ENCODE results near the gene ZBTB44. TPM values are rescaled to one million over a fixed set of nuclear protein-coding genes. Genes with fewer than 3 reads are reported as not detected.

Gene ZBTB44
- total and polyA plus RNA-seq, 5 experiments from 2014 or later, result 5.9 to 90.1 (median 7.9) TPM

- no peaks in the 10 kb centered on the region for H3K27me3 Mint-ChIP-seq
- ATAC-seq (no peak), DNase-seq (no peak)
- peaks cover 4 to 11% (median 10%) of the 10 kb centered on the region in 3 donors for H3K36me3 Mint-ChIP-seq
- no peak overlapping the region for H3K27ac Mint-ChIP-seq
- no peak overlapping the region for H3K4me3 Mint-ChIP-seq
- peaks cover 0 to 3% (median 0%) of the 10 kb centered on the region in 4 donors for H3K4me1 Mint-ChIP-seq
- H3K9me3 Mint-ChIP-seq, result peaks cover 0 to 10% (median 2%) of the 10 kb centered on the region in 9 donors
- POLR2A ChIA-PET, result no interaction called here
Observed at GRCh38 chr11:130327716-130328115, 13.0 kb upstream of the ZBTB44 start.

DNA sequence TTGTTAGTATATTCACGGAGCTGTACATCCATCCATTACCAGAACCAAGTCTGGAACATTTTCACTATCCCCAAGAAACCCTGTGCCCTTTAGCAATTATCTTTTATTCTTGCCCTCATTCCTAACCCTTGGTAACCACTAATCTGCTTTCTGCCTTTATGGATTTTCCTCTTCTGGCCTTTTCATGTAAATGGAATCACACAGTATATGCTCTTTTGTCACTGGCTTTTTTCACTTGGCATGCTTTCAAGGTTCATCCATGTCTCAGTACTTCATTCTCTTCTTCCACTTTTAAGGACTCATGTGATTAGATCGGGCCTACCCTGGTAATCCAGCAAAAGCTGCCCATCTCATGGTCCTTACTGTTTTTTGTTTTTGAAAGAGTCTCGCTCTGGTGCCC lies 11.0 kb upstream of the ZBTB44 start:
- H3K4me1 Mint-ChIP-seq, result peaks cover 0 to 3% (median 0%) of the 10 kb centered on the region in 4 donors

DNA sequence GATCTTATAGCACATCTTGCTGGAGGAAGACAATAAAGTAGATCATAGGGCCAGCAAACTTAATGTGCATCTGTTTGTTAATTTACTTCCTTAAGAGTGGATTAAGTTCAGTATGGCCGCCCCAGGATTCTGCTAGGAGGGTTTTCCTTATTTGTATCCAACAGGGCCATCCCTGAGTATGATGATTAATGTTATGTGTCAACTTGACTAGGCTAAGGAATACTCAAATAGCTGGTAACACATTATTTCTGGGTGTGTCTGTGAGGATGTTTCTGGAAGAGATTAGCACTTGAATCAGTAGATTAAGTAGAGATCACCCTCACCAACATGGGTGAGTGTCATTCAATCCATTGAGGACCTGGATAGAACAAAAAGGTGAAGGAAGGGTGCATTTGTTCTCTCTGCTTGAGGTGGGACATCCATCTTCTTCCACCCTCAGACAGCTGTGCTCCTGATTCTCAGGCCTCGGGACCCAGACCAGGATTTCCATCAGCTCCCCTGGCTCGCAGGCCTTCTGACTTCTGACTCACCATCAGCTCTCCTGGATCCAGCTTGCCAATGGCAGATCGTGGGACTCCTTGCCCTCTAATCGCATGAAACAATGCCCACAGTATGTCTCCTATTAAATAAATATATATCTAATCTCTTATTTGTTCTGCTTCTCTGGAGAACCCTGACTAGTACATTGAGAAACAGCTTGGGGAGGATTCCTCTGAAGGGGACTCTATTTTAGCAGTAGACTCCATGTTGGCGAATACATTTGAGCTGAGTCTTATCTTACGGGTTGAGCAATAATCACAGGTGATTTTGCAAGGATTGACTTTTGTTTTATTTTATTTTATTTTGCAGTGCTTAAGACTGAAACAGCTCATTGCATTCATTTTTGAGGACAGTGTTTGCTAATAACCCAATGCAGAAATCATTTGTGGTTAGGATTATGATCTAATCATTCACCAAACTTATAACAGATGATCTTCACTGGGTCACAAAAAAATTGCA lies 9.0 kb upstream of the ZBTB44 start:
- peaks cover 0 to 3% (median 0%) of the 10 kb centered on the region in 4 donors for H3K4me1 Mint-ChIP-seq
- H3K4me3 Mint-ChIP-seq, result no peak overlapping the region
- ATAC-seq, result no peak
- H3K27me3 Mint-ChIP-seq, result no peaks in the 10 kb centered on the region
- no peak overlapping the region for H3K27ac Mint-ChIP-seq
- peaks cover 0 to 21% (median 12%) of the 10 kb centered on the region in 9 donors for H3K9me3 Mint-ChIP-seq
- H3K36me3 Mint-ChIP-seq, result peaks cover 4 to 19% (median 10%) of the 10 kb centered on the region in 3 donors
- DNase-seq, result no peak
- POLR2A ChIA-PET, result no interaction called here

More for the DNA sequence above, 11.0 kb upstream of the ZBTB44 start:
- Mint-ChIP-seq H3K4me3 (no peak overlapping the region), H3K36me3 (peaks cover 4 to 19% (median 11%) of the 10 kb centered on the region in 3 donors), H3K27ac (peak overlapping the region in 1 of 10 donors; percentile 53), H3K27me3 (no peaks in the 10 kb centered on the region), H3K9me3 (peaks cover 0 to 21% (median 12%) of the 10 kb centered on the region in 9 donors)
- POLR2A ChIA-PET, result no interaction called here
- DNase-seq, result no peak
- no peak for ATAC-seq

- POLR2A ChIA-PET, result no interaction called here
- DNase-seq, result no peak
- Mint-ChIP-seq H3K4me3 (no peak overlapping the region), H3K9me3 (peaks cover 0 to 21% (median 12%) of the 10 kb centered on the region in 9 donors), H3K27me3 (no peaks in the 10 kb centered on the region), H3K36me3 (peaks cover 0 to 14% (median 0%) of the 10 kb centered on the region in 3 donors), H3K27ac (no peak overlapping the region), H3K4me1 (no peaks in the 10 kb centered on the region)
- ATAC-seq, result no peak
Observed at GRCh38 chr11:130322126-130322525, 7.4 kb upstream of the ZBTB44 start.

DNA sequence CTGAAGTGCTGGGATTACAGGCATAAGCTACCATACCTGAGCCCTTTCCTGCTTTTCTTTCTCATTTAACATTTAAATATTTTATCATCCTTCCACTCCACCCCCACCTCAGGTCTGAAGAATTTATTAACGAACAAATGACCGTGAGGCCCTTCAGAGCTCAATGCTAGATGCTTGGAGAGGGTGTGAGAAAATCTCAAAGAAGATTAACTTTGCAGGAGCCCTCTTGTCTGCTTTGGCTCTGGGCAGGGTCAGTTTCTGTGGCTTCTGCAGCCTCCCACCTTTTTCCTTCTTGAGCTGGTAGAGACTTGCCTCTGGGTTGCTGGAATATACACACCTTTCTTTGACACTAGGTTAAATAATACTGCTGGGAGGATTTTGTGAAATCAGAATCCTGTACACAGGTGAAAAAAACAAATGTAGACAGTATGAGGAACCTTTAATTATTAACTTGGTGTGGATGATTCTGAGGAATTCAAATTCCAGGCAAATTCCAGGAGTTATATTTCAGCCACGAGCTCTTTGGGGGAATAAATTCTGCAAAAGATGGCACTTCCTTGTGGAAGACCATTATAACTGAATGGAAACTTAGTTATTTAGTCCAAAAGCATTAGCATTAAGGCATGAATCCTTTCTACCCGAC lies 3.4 kb upstream of the ZBTB44 start:
- Mint-ChIP-seq H3K9me3 (peaks cover 0 to 19% (median 10%) of the 10 kb centered on the region in 9 donors), H3K4me1 (peaks cover 9 to 19% (median 16%) of the 10 kb centered on the region in 4 donors), H3K27me3 (no peaks in the 10 kb centered on the region), H3K27ac (no peak overlapping the region), H3K4me3 (no peak overlapping the region), H3K36me3 (peaks cover 0 to 12% (median 0%) of the 10 kb centered on the region in 3 donors)
- DNase-seq (no peak), ATAC-seq (no peak)
- POLR2A ChIA-PET, result no interaction called here

- H3K4me3 Mint-ChIP-seq, result peak overlapping the region; percentile 83 to 96 (median 94)
Observed at GRCh38 chr11:130315354-130315970, 745 bp upstream of the ZBTB44 start.

DNA sequence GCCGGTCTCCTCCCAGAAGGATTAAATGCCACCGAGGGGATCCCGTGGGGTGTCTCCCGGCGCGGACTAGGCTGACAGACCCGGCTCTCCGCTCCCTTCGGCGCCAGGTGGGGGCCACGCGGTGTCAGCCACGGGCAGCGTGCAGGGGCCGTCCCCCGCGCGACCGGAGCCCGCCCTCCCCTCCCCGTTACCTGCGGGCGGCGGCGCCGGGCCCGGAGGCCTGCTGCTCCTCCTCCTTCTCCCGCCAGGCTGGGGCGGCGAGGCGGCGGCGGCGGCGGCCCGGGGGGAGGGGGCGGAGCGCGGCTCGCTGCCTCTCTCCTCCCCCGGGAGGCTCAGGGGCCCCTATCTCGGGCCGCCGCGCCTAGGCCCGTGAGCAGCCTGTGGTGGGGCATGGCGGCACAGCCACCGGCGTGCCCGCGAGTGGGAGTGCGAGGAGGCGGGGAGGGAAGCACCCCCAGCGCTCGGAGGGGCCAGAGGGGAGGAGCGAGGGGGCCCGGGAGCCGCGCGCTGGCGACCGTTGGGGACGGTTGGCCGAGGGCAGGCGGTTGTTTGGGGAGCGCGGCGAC lies 450 bp downstream of the ZBTB44 start:
- Mint-ChIP-seq H3K27ac (peak overlapping the region; percentile 84 to 98 (median 94)), H3K4me3 (peak overlapping the region; percentile 84 to 98 (median 94)), H3K4me1 (peaks cover 16 to 52% (median 41%) of the 10 kb centered on the region in 4 donors), H3K9me3 (no peaks in the 10 kb centered on the region), H3K36me3 (peaks cover 0 to 3% (median 3%) of the 10 kb centered on the region in 3 donors), H3K27me3 (no peaks in the 10 kb centered on the region)
- POLR2A ChIA-PET, result interaction anchor here (0.6 to 0.7 kb wide), 2 partner anchors 186 to 311 kb away, joined by 3 to 4 read pairs; no protein-coding TSS in a partner anchor
- DNase-seq (peak in 9 of 10 donors; percentile 45 to 79 (median 64)), ATAC-seq (peak; percentile 65 to 68)

More at GRCh38 chr11:130315354-130315970, 745 bp upstream of the ZBTB44 start:
- peak overlapping the region; percentile 93 to 99 (median 98) for H3K27ac Mint-ChIP-seq
- ATAC-seq (peak; percentile 31 to 38), DNase-seq (peak; percentile 26 to 73 (median 46))
- no peaks in the 10 kb centered on the region for H3K9me3 Mint-ChIP-seq
- H3K4me1 Mint-ChIP-seq, result peaks cover 13 to 42% (median 36%) of the 10 kb centered on the region in 4 donors
- POLR2A ChIA-PET, result interaction anchor here (0.6 to 1.6 kb wide), 4 partner anchors 10 to 313 kb away, joined by 3 to 9 read pairs (median 4); partner anchors contain the start of gene PRDM10
- no peaks in the 10 kb centered on the region for H3K27me3 Mint-ChIP-seq
- H3K36me3 Mint-ChIP-seq, result no peaks in the 10 kb centered on the region

DNA sequence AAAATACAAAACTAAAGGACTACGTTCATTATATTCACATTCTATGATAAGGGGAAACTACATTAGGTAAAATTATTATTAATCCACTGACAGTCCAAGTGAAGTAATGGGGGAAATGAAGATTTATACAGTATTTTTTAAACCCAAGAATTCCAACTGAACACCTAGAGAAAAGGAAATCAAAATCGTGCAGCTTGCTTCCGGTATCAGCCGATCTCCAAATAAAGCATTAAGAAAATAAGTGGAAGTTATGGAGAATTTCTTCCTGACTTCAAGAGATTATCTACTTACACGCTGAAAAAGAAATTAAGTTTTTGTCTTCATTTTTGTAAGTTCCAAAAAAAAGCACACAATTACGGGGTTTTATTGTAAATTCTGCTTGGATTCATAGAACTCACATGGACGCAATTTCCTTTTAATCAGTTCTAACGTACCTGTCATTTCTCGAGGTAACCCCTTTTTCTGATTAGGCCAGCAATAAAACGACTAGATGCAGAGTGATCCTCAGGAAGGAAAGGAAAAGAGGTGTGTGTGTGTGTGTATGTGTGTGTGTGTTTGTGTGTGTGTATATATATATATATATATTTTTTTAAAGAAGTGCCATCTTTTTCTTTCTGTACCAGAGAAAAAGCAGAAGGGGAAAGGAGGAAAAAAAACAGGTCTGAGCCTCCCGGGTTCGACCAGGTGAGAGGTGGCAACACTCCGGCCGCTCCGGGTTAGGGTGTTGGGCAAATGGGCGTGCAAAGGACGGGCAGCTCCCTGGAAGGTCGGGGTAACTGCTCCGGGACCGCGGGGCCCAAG lies 1.1 kb downstream of the ZBTB44 start:
- peaks cover 0 to 5% (median 3%) of the 10 kb centered on the region in 3 donors for H3K36me3 Mint-ChIP-seq
- POLR2A ChIA-PET, result interaction anchor here (0.6 to 0.7 kb wide), 2 partner anchors 186 to 310 kb away, joined by 3 to 4 read pairs; no protein-coding TSS in a partner anchor
- DNase-seq (peak in 3 of 10 donors; percentile 1 to 25 (median 19)), ATAC-seq (no peak)
- peak overlapping the region; percentile 84 to 98 (median 91) for H3K4me3 Mint-ChIP-seq
- peak overlapping the region; percentile 84 to 98 (median 94) for H3K27ac Mint-ChIP-seq
- peaks cover 22 to 59% (median 48%) of the 10 kb centered on the region in 4 donors for H3K4me1 Mint-ChIP-seq
- no peaks in the 10 kb centered on the region for H3K27me3 Mint-ChIP-seq
- H3K9me3 Mint-ChIP-seq, result no peaks in the 10 kb centered on the region

DNA sequence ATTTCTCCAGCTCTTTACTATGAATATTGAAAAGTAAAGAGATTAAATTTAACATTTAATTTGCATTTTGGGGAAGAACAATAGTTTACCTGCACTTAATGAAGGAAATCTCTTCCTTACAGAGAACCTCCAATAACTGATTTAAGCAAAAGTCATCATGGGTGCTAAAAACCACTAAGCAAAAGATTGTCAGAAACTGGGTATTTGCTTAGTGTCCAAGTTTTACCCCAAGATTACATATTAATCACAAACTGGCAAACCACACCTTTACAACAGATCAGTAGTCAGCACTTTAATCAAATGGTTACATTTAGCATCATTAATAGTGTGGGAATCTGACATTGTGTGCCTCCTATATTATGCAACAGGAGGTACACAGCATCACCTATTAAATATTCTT lies 2.7 kb downstream of the ZBTB44 start:
- DNase-seq, result no peak
- Mint-ChIP-seq H3K4me1 (peaks cover 28 to 66% (median 55%) of the 10 kb centered on the region in 4 donors), H3K9me3 (no peaks in the 10 kb centered on the region), H3K27ac (peak overlapping the region in 3 of 10 donors; percentile 34 to 98 (median 34)), H3K36me3 (peaks cover 0 to 14% (median 7%) of the 10 kb centered on the region in 3 donors), H3K27me3 (no peaks in the 10 kb centered on the region), H3K4me3 (peak overlapping the region in 9 of 10 donors; percentile 26 to 98 (median 68))
- ATAC-seq, result no peak
- POLR2A ChIA-PET, result no interaction called here

- Mint-ChIP-seq H3K27ac (no peak overlapping the region), H3K36me3 (peaks cover 0 to 15% (median 13%) of the 10 kb centered on the region in 3 donors), H3K4me3 (no peak overlapping the region), H3K9me3 (peaks cover 0 to under 1% (median 0%) of the 10 kb centered on the region in 9 donors), H3K27me3 (no peaks in the 10 kb centered on the region), H3K4me1 (peaks cover 29 to 69% (median 56%) of the 10 kb centered on the region in 4 donors)
- POLR2A ChIA-PET, result no interaction called here
- no peak for DNase-seq
- ATAC-seq, result no peak
Observed at GRCh38 chr11:130310622-130311021, 4.1 kb downstream of the ZBTB44 start.

GRCh38 chr11:130308886-130309285 lies 5.8 kb downstream of the ZBTB44 start:
- H3K27me3 Mint-ChIP-seq, result no peaks in the 10 kb centered on the region
- ATAC-seq (no peak), DNase-seq (no peak)
- peak overlapping the region in 2 of 10 donors; percentile 2 to 12 for H3K4me3 Mint-ChIP-seq
- H3K9me3 Mint-ChIP-seq, result peaks cover 0 to 10% (median 2%) of the 10 kb centered on the region in 9 donors
- peak overlapping the region in 5 of 10 donors; percentile 3 to 78 (median 51) for H3K27ac Mint-ChIP-seq
- POLR2A ChIA-PET, result no interaction called here
- peaks cover 33 to 77% (median 61%) of the 10 kb centered on the region in 4 donors for H3K4me1 Mint-ChIP-seq
- peaks cover 5 to 21% (median 14%) of the 10 kb centered on the region in 3 donors for H3K36me3 Mint-ChIP-seq

All from naive thymus-derived CD8-positive, alpha-beta T cell (primary cell).